ENCODE results near the gene LRG1. TPM values are rescaled to one million over a fixed set of nuclear protein-coding genes. Genes with fewer than 3 reads are reported as not detected.

The LRG1 gene
- total and polyA plus RNA-seq, 12 donors: 0.33 to 52.5 (median 1.6) TPM; not detected in 1

DNA sequence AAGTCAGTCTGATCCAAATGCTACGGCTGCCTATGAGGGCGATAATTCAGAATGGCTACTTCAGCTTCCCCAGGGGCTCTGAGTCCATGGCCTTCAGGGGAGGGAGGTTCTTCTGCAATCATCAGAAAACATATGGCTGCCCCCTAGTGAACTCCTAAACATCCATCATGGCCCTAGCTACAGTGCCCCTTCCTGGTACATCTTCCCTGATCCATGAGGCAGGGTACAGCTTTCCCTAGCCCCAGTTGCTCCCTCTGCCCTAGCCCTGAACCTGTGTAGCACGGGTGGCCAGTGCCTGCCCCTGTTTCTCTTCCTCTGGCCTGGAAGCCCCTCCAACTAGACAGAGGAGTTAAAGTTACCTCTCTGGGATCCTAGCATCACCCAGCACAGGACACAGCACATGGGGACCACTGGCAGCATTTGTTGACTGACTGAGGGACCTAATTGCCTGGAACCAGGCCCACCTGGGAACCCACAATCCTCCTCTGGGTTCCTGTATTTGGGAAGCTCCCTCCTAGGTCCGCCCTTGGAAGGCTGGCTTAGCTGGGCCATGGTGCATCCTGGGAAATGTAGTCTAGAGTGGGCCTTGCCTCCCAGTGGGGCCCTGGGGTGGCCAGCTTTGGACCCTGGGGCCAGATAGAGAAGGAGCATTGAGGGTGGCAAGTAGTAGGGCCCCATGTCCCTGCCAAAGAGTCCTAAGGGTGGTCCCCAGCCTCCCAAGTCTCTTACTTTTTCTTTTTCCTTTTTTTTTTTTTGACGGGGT is 37.4 kb upstream of the LRG1 start:
- Histone ChIP-seq H3K4me1 (replicated peaks in 1 of 2) (peaks cover 0 to 11% of the 10 kb centered on the region in 2 donors), H3K9me3 (replicated peaks in 1 of 3) (no peaks in the 10 kb centered on the region), H3K27ac (peak overlapping the region in 1 of 5 donors; percentile 22), H3K36me3 (replicated peaks in 1 of 2) (no peaks in the 10 kb centered on the region), H3K4me3 (no peak overlapping the region), H3K27me3 (no peaks in the 10 kb centered on the region)
- TF ChIP-seq CTCF (IDR thresholded peaks at IDR 0.05) (no peak), POLR2A (IDR thresholded peaks at IDR 0.05) (no peak)
- WGBS, 4 donors: 84 to 93% (median 88%) methylated on average over 4 to 5 of the region's 5 CpGs
- intact Hi-C loops (cut with DNase I): loop anchor here (5.0 kb wide), 1 partner anchor 60 kb away; the partner anchor contains the start of gene TNFAIP8L1 (in 2 of the 2)
- no peak for DNase-seq

DNA sequence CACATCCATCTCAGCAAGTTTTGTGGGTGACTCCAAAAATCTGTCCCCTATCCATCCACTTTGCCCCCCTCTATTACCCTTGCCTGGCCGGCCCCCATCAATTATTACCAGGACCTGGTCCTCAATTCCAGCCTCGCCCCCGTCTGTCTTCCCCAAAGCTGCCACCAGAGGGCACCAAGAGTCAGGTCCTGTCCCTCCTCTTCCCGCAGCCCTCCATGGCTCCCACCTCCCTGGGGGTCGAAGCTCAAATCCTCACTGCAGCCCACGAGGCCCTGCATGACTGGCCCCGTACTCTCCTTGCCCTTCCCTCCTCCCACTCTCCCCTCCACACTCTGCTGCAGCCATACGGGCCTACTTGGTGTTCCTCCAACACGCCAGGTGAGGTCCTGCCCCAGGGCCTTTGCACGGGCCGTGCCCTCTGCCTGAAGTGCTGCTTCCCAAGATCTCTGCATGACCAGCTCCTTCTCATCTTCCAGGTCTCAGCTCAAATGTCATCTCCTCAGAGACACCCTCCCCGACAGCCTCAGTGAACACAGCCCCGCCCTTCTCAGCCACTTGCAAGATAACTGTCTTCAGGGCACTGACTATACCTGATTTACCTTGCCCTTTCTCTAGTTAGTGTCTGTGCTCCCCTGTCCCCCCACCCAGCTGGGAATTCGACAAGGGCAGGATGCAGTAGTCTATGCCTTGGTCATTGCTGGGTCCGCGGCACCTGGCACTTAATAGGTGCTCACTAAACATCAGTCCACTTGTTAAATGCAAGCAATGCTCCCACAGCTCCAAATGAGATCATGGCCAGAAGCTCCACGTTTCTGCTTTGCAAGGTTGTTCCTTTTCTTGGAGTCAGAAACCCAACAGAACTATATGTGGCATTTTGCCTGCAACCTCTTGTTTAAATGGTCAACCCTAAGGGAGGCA is 36.4 kb upstream of the LRG1 start:
- 59 to 66% (median 61%) methylated on average over 16 to 17 of the region's 17 CpGs for WGBS, 4 donors
- TF ChIP-seq CTCF (IDR thresholded peaks at IDR 0.05) (peak; percentile 51 to 90 (median 70)), POLR2A (IDR thresholded peaks at IDR 0.05) (no peak)
- no peaks in the 10 kb centered on the region for H3K9me3 ChIP-seq (replicated peaks in 1 of 3)
- H3K4me1 ChIP-seq (replicated peaks in 1 of 2): peaks cover 0 to 11% of the 10 kb centered on the region in 2 donors
- H3K27me3 ChIP-seq: no peaks in the 10 kb centered on the region
- H3K36me3 ChIP-seq (replicated peaks in 1 of 2): no peaks in the 10 kb centered on the region
- H3K27ac ChIP-seq: peak overlapping the region in 3 of 5 donors; percentile 37 to 70 (median 65)
- intact Hi-C loops (cut with DNase I): loop anchor here (5.0 kb wide), 1 partner anchor 61 kb away; the partner anchor contains the start of gene TNFAIP8L1 (in 2 of the 2)
- H3K4me3 ChIP-seq: no peak overlapping the region
- peak; percentile 54 to 86 (median 73) for DNase-seq

- TF ChIP-seq POLR2A (IDR thresholded peaks at IDR 0.05) (no peak), CTCF (IDR thresholded peaks at IDR 0.05) (no peak)
- H3K27ac ChIP-seq: peak overlapping the region in 3 of 5 donors; percentile 37 to 70 (median 65)
- H3K4me1 ChIP-seq (replicated peaks in 1 of 2): peaks cover 0 to 9% of the 10 kb centered on the region in 2 donors
- no peaks in the 10 kb centered on the region for H3K36me3 ChIP-seq (replicated peaks in 1 of 2)
- H3K4me3 ChIP-seq: no peak overlapping the region
- DNase-seq: peak in 6 of 7 donors; percentile 74 to 88 (median 78)
- H3K27me3 ChIP-seq: no peaks in the 10 kb centered on the region
- intact Hi-C loops (cut with DNase I): loop anchor here (5.0 kb wide), 1 partner anchor 62 kb away; the partner anchor contains the start of gene TNFAIP8L1 (in 2 of the 2)
- 22 to 49% (median 35%) methylated on average over 19 of the region's 19 CpGs for WGBS, 4 donors
- H3K9me3 ChIP-seq (replicated peaks in 1 of 3): no peaks in the 10 kb centered on the region
These were observed 35.6 kb upstream of the LRG1 start for GRCh38 chr19:4575267-4576015.

All from adrenal gland (tissue), 12 donors.